MM.1S (cell line): ENCODE results near the gene PTPRO.

Experiments
- DNase-seq: peaks from one replicate; pipeline ENCODE4 v3.0.0-alpha.2; 2015
- H2AFZ ChIP-seq: fragments of 300-600 bp; sonication (generic); 2 replicates; pipeline ENCODE4 v1.6.0; 2016; ENCODE audit warnings: antibody characterized with exemption, low read length
- H3F3A ChIP-seq: fragments of 300-600 bp; sonication (generic); 2 replicates; pipeline ENCODE4 v1.6.1; 2016; ENCODE audit warnings: mild to moderate bottlenecking, antibody characterized with exemption, low read length, moderate library complexity, mixed read lengths; ENCODE audit not compliant: insufficient read depth
- H3K27ac ChIP-seq: fragments of 300-600 bp; sonication (generic); 2 replicates; pipeline ENCODE4 v1.5.1; 2016; ENCODE audit warnings: mild to moderate bottlenecking, low read length
- H3K27me3 ChIP-seq: fragments of 300-600 bp; sonication (generic); replicated peaks from 2 replicates; pipeline ENCODE4 v1.6.0; 2016; ENCODE audit warnings: low read length; ENCODE audit not compliant: insufficient read depth
- H3K36me3 ChIP-seq: fragments of 300-600 bp; sonication (generic); replicated peaks from 2 replicates; pipeline ENCODE4 v1.6.1; 2016; ENCODE audit warnings: mild to moderate bottlenecking, low read length, mixed read lengths; ENCODE audit not compliant: insufficient read depth
- H3K4me1 ChIP-seq: fragments of 300-600 bp; sonication (generic); 2 replicates; pipeline ENCODE4 v1.6.1; 2016; ENCODE audit warnings: low read length, mixed read lengths
- H3K4me2 ChIP-seq: fragments of 300-600 bp; sonication (generic); 2 replicates; pipeline ENCODE4 v1.6.0; 2016; ENCODE audit warnings: low read depth, low read length
- H3K4me3 ChIP-seq: fragments of 300-600 bp; sonication (generic); 2 replicates; pipeline ENCODE4 v1.5.1; 2016; ENCODE audit warnings: low read length, mixed read lengths
- H3K79me2 ChIP-seq: fragments of 300-600 bp; sonication (generic); 2 replicates; pipeline ENCODE4 v1.6.1; 2016; ENCODE audit warnings: mixed run types, low read length, mixed read lengths
- H3K9ac ChIP-seq: fragments of 300-600 bp; sonication (generic); 2 replicates; pipeline ENCODE4 v1.6.1; 2016; ENCODE audit warnings: low read length, mixed read lengths
- H3K9me2 ChIP-seq: fragments of 300-600 bp; sonication (generic); replicated peaks from 2 replicates; pipeline ENCODE4 v1.6.1; 2016; ENCODE audit warnings: mild to moderate bottlenecking, low read length, mixed read lengths; ENCODE audit not compliant: insufficient read depth
- H3K9me3 ChIP-seq: fragments of 300-600 bp; sonication (generic); replicated peaks from 2 replicates; pipeline ENCODE4 v1.6.1; 2016; ENCODE audit warnings: mild to moderate bottlenecking, low read length, mixed read lengths; ENCODE audit not compliant: insufficient read depth
- H4K20me1 ChIP-seq: fragments of 300-600 bp; sonication (generic); 2 replicates; pipeline ENCODE4 v1.6.1; 2016; ENCODE audit warnings: mild to moderate bottlenecking, low read length, moderate library complexity, mixed read lengths; ENCODE audit not compliant: insufficient read depth
- EZH2 ChIP-seq: fragments of 300-600 bp; sonication (generic); optimal IDR thresholded peaks from 2 replicates; pipeline ENCODE3; 2017; ENCODE audit warnings: low read depth, mild to moderate bottlenecking, antibody characterized with exemption, low read length, mixed read lengths
- EZH2phosphoT487 ChIP-seq: fragments of 300-600 bp; sonication (generic); IDR thresholded peaks from 2 replicates; pipeline ENCODE4 v1.6.1; 2018; ENCODE audit warnings: antibody characterized with exemption, low read length
- TF ChIP-seq, protein P1 (sequence below): fragments of 300-600 bp; sonication (generic); IDR thresholded peaks from 2 replicates; pipeline ENCODE4 v1.5.1; 2016; ENCODE audit warnings: antibody characterized with exemption, low read length, mixed read lengths

The PTPRO gene

GRCh38 chr12:15631007-15631715 lies 308.9 kb downstream of the PTPRO start:
- H3K27me3 ChIP-seq = no peaks in the 10 kb centered on the region
- no peak for DNase-seq
- no peaks in the 10 kb centered on the region for H3K9me3 ChIP-seq
- no peaks in the 10 kb centered on the region for H3K9me2 ChIP-seq
- no peaks in the 10 kb centered on the region for H3K79me2 ChIP-seq
- H3K4me1 ChIP-seq = no peaks in the 10 kb centered on the region
- no peak overlapping the region for H3K27ac ChIP-seq
- H4K20me1 ChIP-seq = no peaks in the 10 kb centered on the region
- no peaks in the 10 kb centered on the region for H3K36me3 ChIP-seq
- no peak overlapping the region for H2AFZ ChIP-seq
- H3K4me2 ChIP-seq = no peak overlapping the region
- no peaks in the 10 kb centered on the region for H3F3A ChIP-seq
- H3K9ac ChIP-seq = no peak overlapping the region
- TF ChIP-seq, protein P1, sequence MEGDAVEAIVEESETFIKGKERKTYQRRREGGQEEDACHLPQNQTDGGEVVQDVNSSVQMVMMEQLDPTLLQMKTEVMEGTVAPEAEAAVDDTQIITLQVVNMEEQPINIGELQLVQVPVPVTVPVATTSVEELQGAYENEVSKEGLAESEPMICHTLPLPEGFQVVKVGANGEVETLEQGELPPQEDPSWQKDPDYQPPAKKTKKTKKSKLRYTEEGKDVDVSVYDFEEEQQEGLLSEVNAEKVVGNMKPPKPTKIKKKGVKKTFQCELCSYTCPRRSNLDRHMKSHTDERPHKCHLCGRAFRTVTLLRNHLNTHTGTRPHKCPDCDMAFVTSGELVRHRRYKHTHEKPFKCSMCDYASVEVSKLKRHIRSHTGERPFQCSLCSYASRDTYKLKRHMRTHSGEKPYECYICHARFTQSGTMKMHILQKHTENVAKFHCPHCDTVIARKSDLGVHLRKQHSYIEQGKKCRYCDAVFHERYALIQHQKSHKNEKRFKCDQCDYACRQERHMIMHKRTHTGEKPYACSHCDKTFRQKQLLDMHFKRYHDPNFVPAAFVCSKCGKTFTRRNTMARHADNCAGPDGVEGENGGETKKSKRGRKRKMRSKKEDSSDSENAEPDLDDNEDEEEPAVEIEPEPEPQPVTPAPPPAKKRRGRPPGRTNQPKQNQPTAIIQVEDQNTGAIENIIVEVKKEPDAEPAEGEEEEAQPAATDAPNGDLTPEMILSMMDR = no peak
- TF ChIP-seq EZH2 (no peak), EZH2phosphoT487 (no peak)
- no peak overlapping the region for H3K4me3 ChIP-seq

GRCh38 chr12:15632708-15633107 lies 310.4 kb downstream of the PTPRO start:
- Histone ChIP-seq H4K20me1 (no peaks in the 10 kb centered on the region), H3K9me2 (no peaks in the 10 kb centered on the region), H3K79me2 (no peaks in the 10 kb centered on the region), H3K9ac (no peak overlapping the region), H3K4me1 (no peaks in the 10 kb centered on the region), H2AFZ (no peak overlapping the region), H3K36me3 (no peaks in the 10 kb centered on the region), H3F3A (no peaks in the 10 kb centered on the region), H3K4me2 (no peak overlapping the region), H3K4me3 (no peak overlapping the region), H3K9me3 (no peaks in the 10 kb centered on the region), H3K27me3 (no peaks in the 10 kb centered on the region), H3K27ac (no peak overlapping the region)
- TF ChIP-seq, protein P1 = no peak
- no peak for DNase-seq

GRCh38 chr12:15633201-15633600 lies 310.9 kb downstream of the PTPRO start:
- Histone ChIP-seq H3K9ac (no peak overlapping the region), H3K27ac (no peak overlapping the region)

More at GRCh38 chr12:15633201-15633600, 310.9 kb downstream of the PTPRO start:
- no peaks in the 10 kb centered on the region for H3K79me2 ChIP-seq
- TF ChIP-seq EZH2 (no peak), EZH2phosphoT487 (no peak)
- TF ChIP-seq, protein P1 = no peak
- no peak overlapping the region for H3K4me2 ChIP-seq
- no peaks in the 10 kb centered on the region for H3K4me1 ChIP-seq
- no peak overlapping the region for H2AFZ ChIP-seq
- H3F3A ChIP-seq = no peaks in the 10 kb centered on the region
- no peaks in the 10 kb centered on the region for H4K20me1 ChIP-seq
- no peak for DNase-seq
- H3K4me3 ChIP-seq = no peak overlapping the region
- no peaks in the 10 kb centered on the region for H3K36me3 ChIP-seq
- no peaks in the 10 kb centered on the region for H3K9me2 ChIP-seq
- no peaks in the 10 kb centered on the region for H3K27me3 ChIP-seq
- H3K9me3 ChIP-seq = no peaks in the 10 kb centered on the region
